Thyroid gland (tissue), 4 donors: ENCODE measurements around the gene NUDT14. TPM values are rescaled to one million over a fixed set of nuclear protein-coding genes. Genes with fewer than 3 reads are reported as not detected.

Source experiments
- DNase-seq, 2 donors: peaks; one replicate each; pipeline ENCODE4 v3.0.0-alpha.2; 2019
- H3K27ac ChIP-seq, 3 donors: fragments of 200-600 bp; sonication (generic); 1 replicate in 2 of 3; 2 replicates in 1 of 3; pipeline ENCODE4 v1.5.1; 2016 to 2019; ENCODE audit warnings: mild to moderate bottlenecking in 1 of 3, moderate library complexity in 1 of 3
- H3K27me3 ChIP-seq: fragments of 200-600 bp; sonication (generic); one replicate; pipeline ENCODE4 v1.5.1; 2019
- H3K36me3 ChIP-seq, 2 donors: fragments of 200-600 bp; sonication (generic); one replicate each; pipeline ENCODE4 v1.5.1; 2016 to 2019
- H3K4me1 ChIP-seq, 2 donors: fragments of 200-600 bp; sonication (generic); one replicate each; pipeline ENCODE4 v1.5.1; 2017 to 2019
- H3K4me3 ChIP-seq, 3 donors: fragments of 200-600 bp; sonication (generic); replicated peaks in 1 of 3; 1 replicate in 2 of 3; 2 replicates in 1 of 3; pipeline ENCODE4 v1.5.1; 2016; ENCODE audit warnings: mild to moderate bottlenecking in 1 of 3
- H3K9me3 ChIP-seq: fragments of 200-600 bp; sonication (generic); one replicate; pipeline ENCODE4 v1.5.1; 2017
- POLR2A ChIP-seq, 2 donors: fragments of 450-650 bp; IDR thresholded peaks; one replicate each; pipeline ENCODE4 v1.6.1; 2017; ENCODE audit warnings: antibody characterized with exemption in 2 of 2, mild to moderate bottlenecking in 2 of 2, moderate library complexity in 1 of 2
- WGBS, 2 donors: methylation state at CpG; one replicate each; pipeline ENCODE4 v1.1.5; 2017; 5-methylcytosine and 5-hydroxymethylcytosine counted together
- intact Hi-C: fragments of 100-400 bp; cut with DNase I; formaldehyde crosslinking; loops from one replicate; pipeline ENCODE4 v1.15.1; 2023
- total RNA-seq, 4 donors: library from RNA; depleted of rRNA; stranded (reverse); fragments of >200 nt; gene quantifications; one replicate each; pipeline ENCODE4 v1.2.3, GENCODE V29; 2016
- TF ChIP-seq, protein P1 (sequence below), 6 experiments: fragments of 200-600 bp in 3 of 6; fragments of 450-650 bp in 3 of 6; sonication (generic) in 3 of 6; IDR thresholded peaks; one replicate each; pipeline ENCODE4 v1.5.1; 2016 to 2019; ENCODE audit warnings: antibody characterized with exemption in 6 of 6, mild to moderate bottlenecking in 2 of 6, inconsistent platforms in 1 of 6, moderate library complexity in 1 of 6

The NUDT14 gene
- total RNA-seq, 4 donors from 2014 or later = 15.2 to 29.1 (median 20.1) TPM

GRCh38 chr14:105159344-105159743 lies 21.8 kb downstream of the NUDT14 start:
- H3K4me3 ChIP-seq = no peak overlapping the region
- H3K9me3 ChIP-seq = no peaks in the 10 kb centered on the region
- WGBS, 2 donors = 81 to 87% methylated on average over 14 of the region's 14 CpGs
- no peak for DNase-seq
- no peaks in the 10 kb centered on the region for H3K4me1 ChIP-seq
- no peaks in the 10 kb centered on the region for H3K36me3 ChIP-seq
- TF ChIP-seq POLR2A (IDR thresholded peaks at IDR 0.05) = no peak
- TF ChIP-seq, protein P1, sequence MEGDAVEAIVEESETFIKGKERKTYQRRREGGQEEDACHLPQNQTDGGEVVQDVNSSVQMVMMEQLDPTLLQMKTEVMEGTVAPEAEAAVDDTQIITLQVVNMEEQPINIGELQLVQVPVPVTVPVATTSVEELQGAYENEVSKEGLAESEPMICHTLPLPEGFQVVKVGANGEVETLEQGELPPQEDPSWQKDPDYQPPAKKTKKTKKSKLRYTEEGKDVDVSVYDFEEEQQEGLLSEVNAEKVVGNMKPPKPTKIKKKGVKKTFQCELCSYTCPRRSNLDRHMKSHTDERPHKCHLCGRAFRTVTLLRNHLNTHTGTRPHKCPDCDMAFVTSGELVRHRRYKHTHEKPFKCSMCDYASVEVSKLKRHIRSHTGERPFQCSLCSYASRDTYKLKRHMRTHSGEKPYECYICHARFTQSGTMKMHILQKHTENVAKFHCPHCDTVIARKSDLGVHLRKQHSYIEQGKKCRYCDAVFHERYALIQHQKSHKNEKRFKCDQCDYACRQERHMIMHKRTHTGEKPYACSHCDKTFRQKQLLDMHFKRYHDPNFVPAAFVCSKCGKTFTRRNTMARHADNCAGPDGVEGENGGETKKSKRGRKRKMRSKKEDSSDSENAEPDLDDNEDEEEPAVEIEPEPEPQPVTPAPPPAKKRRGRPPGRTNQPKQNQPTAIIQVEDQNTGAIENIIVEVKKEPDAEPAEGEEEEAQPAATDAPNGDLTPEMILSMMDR (IDR thresholded peaks at IDR 0.05) = no peak
- no peaks in the 10 kb centered on the region for H3K27me3 ChIP-seq
- H3K27ac ChIP-seq = no peak overlapping the region
- intact Hi-C loops = no loop called here

GRCh38 chr14:105158794-105159193 lies 22.3 kb downstream of the NUDT14 start:
- Histone ChIP-seq H3K4me3 (no peak overlapping the region), H3K4me1 (no peaks in the 10 kb centered on the region), H3K36me3 (no peaks in the 10 kb centered on the region), H3K9me3 (no peaks in the 10 kb centered on the region), H3K27ac (no peak overlapping the region), H3K27me3 (no peaks in the 10 kb centered on the region)
- intact Hi-C loops = no loop called here
- no peak for DNase-seq
- TF ChIP-seq, protein P1 (IDR thresholded peaks at IDR 0.05) = no peak
- no peak for TF ChIP-seq POLR2A (IDR thresholded peaks at IDR 0.05)
- 89 to 90% methylated on average over 6 to 11 of the region's 12 CpGs for WGBS, 2 donors

GRCh38 chr14:105157872-105158271 lies 23.2 kb downstream of the NUDT14 start:
- intact Hi-C loops = no loop called here
- Histone ChIP-seq H3K36me3 (no peaks in the 10 kb centered on the region), H3K27ac (no peak overlapping the region), H3K9me3 (no peaks in the 10 kb centered on the region), H3K4me3 (no peak overlapping the region), H3K27me3 (no peaks in the 10 kb centered on the region), H3K4me1 (no peaks in the 10 kb centered on the region)
- WGBS, 2 donors = 94% methylated on average over 7 to 12 of the region's 15 CpGs
- DNase-seq = no peak
- TF ChIP-seq, protein P1 (IDR thresholded peaks at IDR 0.05) = no peak
- no peak for TF ChIP-seq POLR2A (IDR thresholded peaks at IDR 0.05)

DNA sequence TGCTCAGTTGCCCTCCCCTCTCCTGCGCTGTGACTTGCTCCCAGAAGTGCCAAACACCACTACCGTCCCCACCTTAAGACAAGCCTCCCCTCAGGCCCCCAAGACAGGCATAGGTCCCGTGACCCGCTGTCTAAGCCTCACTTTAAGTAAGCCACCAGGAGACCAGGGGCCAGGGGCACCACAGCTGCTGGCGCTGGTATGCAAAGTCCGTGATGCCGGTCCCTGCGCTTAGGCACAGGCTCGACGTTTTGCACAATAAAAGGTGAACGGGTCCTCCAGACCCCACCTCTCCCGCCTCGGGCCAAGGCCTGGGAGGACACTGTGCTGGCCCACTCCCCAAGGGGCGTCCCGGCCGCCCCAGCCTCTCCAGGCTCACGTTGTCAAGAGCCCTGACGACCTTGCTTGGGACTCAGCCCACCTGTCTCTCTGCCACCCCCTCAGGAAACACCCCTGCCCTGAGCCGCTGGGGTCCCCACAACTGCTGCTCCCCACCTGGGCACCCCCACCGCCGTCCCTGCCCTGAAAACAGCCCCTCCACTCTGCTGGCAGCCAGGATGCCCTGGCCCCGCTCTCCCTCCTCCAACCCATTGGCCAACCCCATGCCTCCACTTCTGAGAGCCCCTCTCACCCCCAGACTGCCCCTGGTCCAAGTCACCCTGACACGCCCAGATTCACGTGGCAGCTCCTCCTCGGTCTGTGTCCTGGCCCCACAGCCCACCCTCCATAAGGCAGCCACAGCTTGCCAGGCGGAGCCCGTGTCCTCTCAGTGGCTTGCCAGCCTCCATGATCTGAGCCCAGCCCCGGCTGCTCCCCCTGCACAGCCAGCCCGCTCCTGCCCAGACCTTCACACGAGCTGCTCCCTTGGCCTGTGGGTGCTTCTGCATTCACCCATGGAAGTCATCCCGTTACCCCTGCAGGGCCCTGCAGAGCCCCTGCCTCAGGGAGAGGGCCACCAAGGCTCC lies 24.4 kb downstream of the NUDT14 start:
- Histone ChIP-seq H3K27me3 (no peaks in the 10 kb centered on the region), H3K36me3 (no peaks in the 10 kb centered on the region), H3K9me3 (no peaks in the 10 kb centered on the region), H3K27ac (no peak overlapping the region), H3K4me3 (no peak overlapping the region), H3K4me1 (no peaks in the 10 kb centered on the region)
- 80 to 90% methylated on average over 17 to 27 of the region's 31 CpGs for WGBS, 2 donors
- intact Hi-C loops = no loop called here
- no peak for TF ChIP-seq POLR2A (IDR thresholded peaks at IDR 0.05)
- TF ChIP-seq, protein P1 (IDR thresholded peaks at IDR 0.05) = no peak
- no peak for DNase-seq
